GM21619 (cell line): ENCODE results near the gene ADD2.

Experiments used
- ATAC-seq: cut with Tn5 transposase; IDR thresholded peaks from one replicate; pipeline ENCODE4 v1.9.1; 2021; ENCODE audit not compliant: unreplicated experiment

ADD2 gene

GRCh38 chr2:70607121-70607561 lies 160.9 kb downstream of the ADD2 start:
- ATAC-seq, result no peak
